Thymus (tissue), 11 donors: ENCODE measurements around the gene KIAA1614. TPM values are rescaled to one million over a fixed set of nuclear protein-coding genes. Genes with fewer than 3 reads are reported as not detected.

ENCODE experiments used
- DNase-seq, 9 donors: peaks; one replicate each; pipeline ENCODE4 v3.0.0-alpha.2; 2013; ENCODE audit warnings: low spot score in 9 of 9, low read depth in 6 of 9, missing footprints in 1 of 9
- H3K27ac ChIP-seq, 2 donors: one replicate each; pipeline ENCODE4 v1.5.1; 2013; ENCODE audit warnings: control low read depth in 1 of 2, low read depth in 1 of 2, low read length in 1 of 2, mild to moderate bottlenecking in 1 of 2, moderate library complexity in 1 of 2
- H3K27me3 ChIP-seq, 2 donors: one replicate each; pipeline ENCODE4 v1.5.1; 2013; ENCODE audit warnings: low read length in 1 of 2; ENCODE audit not compliant: control insufficient read depth in 2 of 2, insufficient read depth in 1 of 2
- H3K36me3 ChIP-seq, 2 donors: one replicate each; pipeline ENCODE4 v1.5.1; 2013; ENCODE audit warnings: low read length in 1 of 2, mild to moderate bottlenecking in 1 of 2, moderate library complexity in 1 of 2; ENCODE audit not compliant: control insufficient read depth in 2 of 2, insufficient read depth in 2 of 2
- H3K4me1 ChIP-seq, 2 donors: one replicate each; pipeline ENCODE4 v1.5.1; 2013; ENCODE audit warnings: low read length in 2 of 2; ENCODE audit not compliant: control insufficient read depth in 2 of 2, insufficient read depth in 2 of 2
- H3K4me3 ChIP-seq, 2 donors: one replicate each; pipeline ENCODE4 v1.5.1; 2013; ENCODE audit warnings: low read length in 2 of 2, control low read depth in 1 of 2, mild to moderate bottlenecking in 1 of 2
- H3K9me3 ChIP-seq, 2 donors: one replicate each; pipeline ENCODE4 v1.5.1; 2013; ENCODE audit warnings: low read length in 1 of 2, mild to moderate bottlenecking in 1 of 2; ENCODE audit not compliant: control insufficient read depth in 2 of 2, insufficient read depth in 1 of 2
- WGBS: extraction: QIAGEN DNeasy Blood & Tissue Kit; methylation state at CpG from one replicate; pipeline ENCODE4 v1.1.7; 2013; 5-methylcytosine and 5-hydroxymethylcytosine counted together
- polyA plus RNA-seq: library from polyadenylated mRNA; stranded (reverse); fragments of 200-250 nt; gene quantifications from one replicate; pipeline ENCODE4 v1.2.3, GENCODE V29; 2013
- total RNA-seq: library from RNA; stranded (reverse); fragments of 120-200 nt; gene quantifications from one replicate; pipeline ENCODE4 v1.2.4, GENCODE V29; 2013
- donor health status: healthy.

The KIAA1614 gene
- total and polyA plus RNA-seq, 2 donors = 0.84 to 0.94 TPM

DNA sequence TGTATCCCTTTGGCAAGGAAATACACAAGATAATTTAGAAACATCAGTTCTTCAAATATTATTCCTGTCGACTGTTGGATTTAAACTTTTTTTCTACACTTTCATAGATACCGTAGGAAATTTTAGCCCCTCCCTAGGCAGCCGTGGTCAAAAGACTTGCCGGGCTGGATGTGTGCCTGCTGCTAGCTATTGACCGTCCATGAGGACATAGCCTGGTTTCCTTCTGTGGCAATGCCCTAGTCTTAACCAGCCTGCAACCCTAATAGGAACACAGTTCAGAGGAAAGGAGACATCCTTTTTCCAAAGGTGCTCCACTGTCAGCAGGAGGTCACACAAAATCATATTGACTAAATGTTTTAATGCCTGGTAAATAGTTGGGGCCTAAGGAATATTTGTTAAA is 20.4 kb upstream of the KIAA1614 start:
- 99% methylated on average over 5 of the region's 5 CpGs for WGBS
- H3K9me3 ChIP-seq = no peaks in the 10 kb centered on the region
- DNase-seq = no peak
- H3K4me3 ChIP-seq = no peak overlapping the region
- no peaks in the 10 kb centered on the region for H3K36me3 ChIP-seq
- peaks cover 0 to 20% of the 10 kb centered on the region in 2 donors for H3K4me1 ChIP-seq
- H3K27me3 ChIP-seq = no peaks in the 10 kb centered on the region
- H3K27ac ChIP-seq = no peak overlapping the region

DNA sequence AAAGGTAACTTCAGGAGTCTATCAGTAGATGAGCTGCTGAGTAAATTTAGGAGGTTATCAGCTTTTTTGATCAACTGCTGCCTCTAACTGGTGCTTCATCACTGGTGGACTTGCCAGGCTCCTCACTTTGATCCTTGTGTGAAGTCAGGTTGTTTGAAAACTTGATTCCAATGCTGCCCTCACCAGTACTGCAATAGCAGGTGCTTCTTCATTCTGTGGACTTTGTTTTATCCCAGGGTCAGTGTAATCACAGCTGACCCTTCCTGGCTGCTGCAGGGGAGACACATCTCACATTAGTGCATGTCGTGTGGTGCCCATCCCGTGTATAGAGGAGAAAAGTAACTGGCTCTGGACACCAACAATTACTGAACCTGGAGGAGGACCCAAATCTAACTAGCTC is 20.0 kb upstream of the KIAA1614 start:
- Histone ChIP-seq H3K36me3 (no peaks in the 10 kb centered on the region), H3K4me1 (peaks cover 0 to 20% of the 10 kb centered on the region in 2 donors), H3K4me3 (no peak overlapping the region), H3K27me3 (no peaks in the 10 kb centered on the region), H3K9me3 (no peaks in the 10 kb centered on the region), H3K27ac (no peak overlapping the region)
- WGBS = 94% methylated on average over 2 of the region's 2 CpGs
- DNase-seq = no peak

DNA sequence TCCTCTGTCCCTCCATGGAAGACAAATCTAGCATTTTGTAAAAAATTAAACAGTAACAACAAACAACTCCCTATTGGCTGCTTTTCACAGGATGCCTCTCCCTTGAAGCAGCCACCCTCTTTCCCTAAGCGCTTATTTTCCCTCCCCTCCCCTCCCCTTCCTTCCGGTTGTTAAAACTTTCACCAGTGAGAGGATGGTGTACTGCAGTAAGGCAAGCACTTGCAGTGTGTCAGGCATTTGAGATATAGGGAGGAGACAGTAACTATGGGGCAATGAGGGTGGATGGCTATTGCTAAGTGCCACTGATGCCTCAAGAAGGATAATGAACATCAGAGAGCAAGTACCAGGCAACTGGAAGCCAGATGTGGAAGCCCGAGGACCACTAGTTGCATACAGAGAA is 19.1 kb upstream of the KIAA1614 start:
- H3K9me3 ChIP-seq = no peaks in the 10 kb centered on the region
- peak overlapping the region in 1 of 2 donors; percentile 49 for H3K27ac ChIP-seq
- peak in 6 of 9 donors; percentile 46 to 76 (median 52) for DNase-seq
- no peak overlapping the region for H3K4me3 ChIP-seq
- H3K4me1 ChIP-seq = peaks cover 0 to 22% of the 10 kb centered on the region in 2 donors
- WGBS = 67% methylated on average over 3 of the region's 3 CpGs
- no peaks in the 10 kb centered on the region for H3K27me3 ChIP-seq
- H3K36me3 ChIP-seq = no peaks in the 10 kb centered on the region

DNA sequence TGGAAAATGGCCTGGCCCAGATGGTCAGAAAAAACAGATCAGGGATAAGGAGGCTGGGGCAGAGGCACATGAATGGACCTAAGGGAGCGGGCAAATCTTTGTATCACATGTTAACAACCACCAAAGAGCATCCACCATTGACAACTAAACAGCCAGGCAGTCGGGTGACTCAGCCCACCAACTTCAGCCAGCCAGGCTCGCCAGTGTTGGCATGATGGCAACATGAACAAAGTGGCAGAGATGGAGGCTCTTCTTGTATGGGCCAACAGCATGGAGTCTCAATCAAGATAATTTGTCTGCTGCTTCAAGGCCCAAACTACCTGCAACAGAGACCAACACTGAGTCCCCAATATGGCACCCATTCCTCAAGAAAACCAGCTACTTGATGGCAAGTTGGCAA is 16.5 kb upstream of the KIAA1614 start:
- Histone ChIP-seq H3K27ac (no peak overlapping the region), H3K36me3 (no peaks in the 10 kb centered on the region), H3K4me1 (peaks cover 0 to 28% of the 10 kb centered on the region in 2 donors), H3K27me3 (no peaks in the 10 kb centered on the region), H3K4me3 (no peak overlapping the region), H3K9me3 (no peaks in the 10 kb centered on the region)
- DNase-seq = no peak
- 100% methylated on average over 3 of the region's 3 CpGs for WGBS

DNA sequence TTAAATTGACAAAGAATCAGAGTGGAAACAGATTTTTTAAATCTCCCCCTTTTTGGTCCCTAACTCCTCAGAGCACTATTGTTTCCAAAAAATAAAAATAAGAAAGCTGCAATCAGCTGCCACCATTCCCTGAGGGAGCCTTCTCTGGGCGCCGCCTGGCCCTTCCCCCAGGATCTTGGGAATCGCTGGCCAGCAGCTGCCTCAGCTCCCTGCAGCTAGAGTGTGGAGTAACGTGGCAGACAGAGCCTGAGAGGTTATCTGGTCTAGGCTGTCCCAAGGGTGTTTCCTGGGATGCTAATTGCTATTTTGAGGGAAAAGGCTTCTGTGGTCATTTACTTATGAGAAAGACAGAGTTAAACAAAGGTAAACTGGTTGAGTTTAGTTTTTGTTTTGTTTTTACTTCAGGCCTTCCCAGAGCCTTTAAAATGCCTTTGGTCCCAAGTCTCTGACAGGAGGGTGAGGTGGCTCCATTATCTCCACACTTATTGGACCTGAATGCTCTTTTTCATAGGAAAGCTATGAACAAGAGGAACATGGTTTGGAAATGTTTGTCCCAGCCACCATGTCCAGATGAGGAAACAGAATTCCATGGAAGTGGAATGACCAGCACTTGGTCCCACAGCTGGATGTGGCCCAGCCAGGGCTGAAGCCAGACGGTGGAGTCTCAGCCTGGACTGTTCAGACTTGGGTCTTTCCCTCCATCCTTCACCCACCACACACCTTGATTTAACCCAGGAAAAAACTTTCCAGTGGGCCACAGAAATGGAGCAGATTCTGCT is 14.1 kb upstream of the KIAA1614 start:
- Histone ChIP-seq H3K9me3 (no peaks in the 10 kb centered on the region), H3K27ac (no peak overlapping the region), H3K27me3 (no peaks in the 10 kb centered on the region), H3K4me1 (peaks cover 0 to 18% of the 10 kb centered on the region in 2 donors), H3K36me3 (no peaks in the 10 kb centered on the region), H3K4me3 (no peak overlapping the region)
- WGBS = 93% methylated on average over 5 of the region's 5 CpGs
- DNase-seq = no peak

DNA sequence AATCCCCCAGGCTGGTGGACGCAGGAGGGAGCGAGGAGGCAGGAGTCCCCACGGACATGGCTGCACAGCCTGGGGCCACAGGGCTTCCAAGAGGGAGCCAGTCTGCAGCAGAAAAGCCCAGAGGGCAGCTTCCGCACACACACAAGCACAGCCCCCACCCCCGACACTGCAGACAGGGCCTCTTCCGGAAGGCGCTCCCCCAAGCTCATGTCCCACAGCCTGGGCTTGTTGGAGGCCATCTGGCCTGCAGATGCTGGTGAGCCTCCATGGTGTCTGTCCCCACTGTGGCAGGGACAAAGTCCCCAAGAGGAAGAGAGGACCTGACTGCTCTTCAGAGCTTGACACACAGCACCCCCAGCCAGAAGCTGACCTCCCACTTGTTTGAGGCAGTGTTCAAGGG is 13.4 kb upstream of the KIAA1614 start:
- no peaks in the 10 kb centered on the region for H3K9me3 ChIP-seq
- DNase-seq = no peak
- no peak overlapping the region for H3K27ac ChIP-seq
- peaks cover 0 to 11% of the 10 kb centered on the region in 2 donors for H3K4me1 ChIP-seq
- no peaks in the 10 kb centered on the region for H3K27me3 ChIP-seq
- no peak overlapping the region for H3K4me3 ChIP-seq
- H3K36me3 ChIP-seq = no peaks in the 10 kb centered on the region
- 89% methylated on average over 7 of the region's 7 CpGs for WGBS

DNA sequence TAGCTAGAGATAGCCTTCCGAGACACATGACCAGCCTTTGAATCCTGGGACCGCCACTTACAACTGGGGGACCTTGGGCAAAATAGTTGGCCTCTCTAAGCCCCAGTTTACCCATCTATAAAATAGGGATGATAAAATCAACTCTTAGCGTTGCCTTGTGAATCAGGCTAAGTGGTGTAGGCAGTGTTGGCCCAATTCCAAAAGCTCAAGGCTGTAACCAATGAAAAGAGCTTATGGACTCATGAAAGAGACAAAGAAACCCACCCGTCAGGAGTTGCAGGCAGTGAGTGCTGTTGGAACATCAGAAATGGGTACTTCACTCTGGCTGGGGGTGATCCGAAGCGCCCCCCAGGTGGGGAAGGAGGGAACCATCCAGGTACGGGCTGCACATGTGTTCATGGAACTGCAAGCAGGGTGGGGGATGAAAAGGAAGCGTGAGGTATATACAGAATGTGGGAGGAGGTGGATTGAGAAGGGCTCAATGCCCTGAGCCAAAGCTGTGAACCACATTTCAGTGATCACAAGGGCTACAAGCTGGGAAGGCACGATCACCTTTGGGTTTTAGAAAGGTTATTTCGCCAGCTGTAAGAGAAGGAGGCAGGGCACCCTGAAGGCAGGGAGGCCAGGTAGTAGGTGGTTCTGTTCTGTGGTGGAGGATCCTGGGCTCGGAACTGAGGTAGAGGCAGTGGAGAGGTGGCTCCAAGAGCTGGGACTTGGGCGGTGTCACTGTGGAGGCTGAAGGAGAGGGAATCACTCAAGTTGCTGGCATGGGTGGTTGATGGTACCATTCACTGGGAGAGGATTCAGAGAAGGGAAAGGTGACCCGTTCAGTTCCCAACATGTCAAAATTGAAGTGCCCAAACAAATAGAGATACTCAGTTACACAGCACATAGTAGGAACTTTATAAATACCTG is 11.4 kb upstream of the KIAA1614 start:
- no peaks in the 10 kb centered on the region for H3K27me3 ChIP-seq
- DNase-seq = no peak
- no peak overlapping the region for H3K27ac ChIP-seq
- no peaks in the 10 kb centered on the region for H3K9me3 ChIP-seq
- H3K4me1 ChIP-seq = peaks cover 0 to 8% of the 10 kb centered on the region in 2 donors
- no peak overlapping the region for H3K4me3 ChIP-seq
- 92% methylated on average over 13 of the region's 13 CpGs for WGBS
- H3K36me3 ChIP-seq = no peaks in the 10 kb centered on the region

DNA sequence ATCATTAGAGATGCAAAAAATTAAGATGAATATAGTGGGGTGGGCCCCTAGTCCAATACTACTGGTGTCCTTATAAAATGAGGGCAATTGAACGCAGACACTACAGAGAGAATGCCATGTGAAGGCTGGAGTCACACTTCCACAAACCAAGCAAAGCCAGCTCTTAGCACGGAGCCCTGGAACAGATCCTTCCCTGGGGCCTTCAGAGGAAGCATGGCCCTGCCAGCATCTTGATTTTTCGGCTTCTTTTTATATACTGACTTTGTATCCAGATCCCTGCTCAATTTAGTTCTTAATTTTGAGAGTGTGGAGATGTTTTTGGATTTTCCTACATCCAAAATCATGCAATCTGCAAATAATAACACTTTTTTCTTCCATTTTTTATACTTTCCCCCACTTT is 10.2 kb upstream of the KIAA1614 start:
- Histone ChIP-seq H3K27ac (no peak overlapping the region), H3K4me1 (peaks cover 0 to 8% of the 10 kb centered on the region in 2 donors), H3K9me3 (no peaks in the 10 kb centered on the region), H3K36me3 (no peaks in the 10 kb centered on the region), H3K4me3 (no peak overlapping the region), H3K27me3 (no peaks in the 10 kb centered on the region)
- 97% methylated on average over 3 of the region's 3 CpGs for WGBS
- no peak for DNase-seq

DNA sequence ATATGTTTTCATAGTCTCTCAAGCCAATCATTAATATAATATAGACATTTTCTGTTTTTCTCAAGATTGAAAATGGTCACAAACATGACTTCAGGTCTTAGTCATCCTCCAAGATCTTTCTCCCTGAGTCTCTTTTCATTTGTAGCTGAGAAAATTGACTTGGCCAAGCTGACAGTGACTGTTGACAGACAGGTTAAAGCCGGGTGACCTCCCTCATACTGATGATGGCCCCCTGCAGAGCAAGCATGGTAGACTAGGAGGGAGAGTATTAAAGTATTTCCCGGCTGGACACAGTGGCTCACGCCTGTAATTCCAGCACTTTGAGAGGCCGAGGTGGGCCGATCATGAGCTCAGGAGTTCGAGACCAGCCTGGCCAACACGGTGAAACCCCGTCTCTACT is 6.8 kb upstream of the KIAA1614 start:
- Histone ChIP-seq H3K27me3 (peaks cover 0 to 5% of the 10 kb centered on the region in 2 donors), H3K4me3 (no peak overlapping the region), H3K9me3 (no peaks in the 10 kb centered on the region), H3K36me3 (no peaks in the 10 kb centered on the region), H3K27ac (no peak overlapping the region), H3K4me1 (peaks cover 5 to 6% of the 10 kb centered on the region in 2 donors)
- DNase-seq = no peak
- WGBS = 98% methylated on average over 8 of the region's 8 CpGs
